Measurements from ENCODE around the gene SUSD6. TPM values are rescaled to one million over a fixed set of nuclear protein-coding genes. Genes with fewer than 3 reads are reported as not detected.

SUSD6 gene
- polyA plus RNA-seq, 4 donors: 14.3 to 46.2 (median 16.7) TPM

GRCh38 chr14:69572841-69573135 is 38.6 kb upstream of the SUSD6 start:
- Histone ChIP-seq H3K27ac (ENCODE audit: low read depth in 1 of 3, low read length in 2 of 3) (no peak overlapping the region), H3K4me1 (ENCODE audit: control insufficient read depth in 3 of 3, insufficient read depth in 2 of 3, low read depth in 1 of 3, low read length in 2 of 3) (peaks cover 0 to 9% (median 0%) of the 10 kb centered on the region in 3 donors), H3K4me3 (ENCODE audit: low read depth in 1 of 3, low read length in 3 of 3) (no peak overlapping the region), H3K27me3 (ENCODE audit: control insufficient read depth in 3 of 3, insufficient read depth in 3 of 3, low read length in 3 of 3) (peaks cover 18 to 88% (median 35%) of the 10 kb centered on the region in 3 donors), H3K9me3 (ENCODE audit: control insufficient read depth in 2 of 2, insufficient read depth in 1 of 2, low read depth in 1 of 2, low read length in 1 of 2) (peaks cover 0 to 14% of the 10 kb centered on the region in 2 donors), H3K36me3 (ENCODE audit: control insufficient read depth in 3 of 3, insufficient read depth in 2 of 3, low read depth in 1 of 3, low read length in 3 of 3) (no peaks in the 10 kb centered on the region)
- WGBS, 3 donors: 16 to 41% (median 23%) methylated on average over 16 to 40 of the region's 40 CpGs
- no peak for FAIRE-seq
- DNase-seq: peak in 1 of 2 donors; percentile 13

- H3K27ac ChIP-seq (ENCODE audit: low read depth in 1 of 3, low read length in 2 of 3): no peak overlapping the region
- DNase-seq: no peak
- 18 to 43% (median 31%) methylated on average over 47 to 51 of the region's 51 CpGs for WGBS, 3 donors
- FAIRE-seq: no peak
- H3K4me3 ChIP-seq (ENCODE audit: low read depth in 1 of 3, low read length in 3 of 3): no peak overlapping the region
- H3K36me3 ChIP-seq (ENCODE audit: control insufficient read depth in 3 of 3, insufficient read depth in 2 of 3, low read depth in 1 of 3, low read length in 3 of 3): no peaks in the 10 kb centered on the region
- peaks cover 18 to 83% (median 35%) of the 10 kb centered on the region in 3 donors for H3K27me3 ChIP-seq (ENCODE audit: control insufficient read depth in 3 of 3, insufficient read depth in 3 of 3, low read length in 3 of 3)
- H3K4me1 ChIP-seq (ENCODE audit: control insufficient read depth in 3 of 3, insufficient read depth in 2 of 3, low read depth in 1 of 3, low read length in 2 of 3): peaks cover 0 to 9% (median 0%) of the 10 kb centered on the region in 3 donors
- H3K9me3 ChIP-seq (ENCODE audit: control insufficient read depth in 2 of 2, insufficient read depth in 1 of 2, low read depth in 1 of 2, low read length in 1 of 2): peaks cover 0 to 14% of the 10 kb centered on the region in 2 donors
Observed at GRCh38 chr14:69573205-69573830, 38.1 kb upstream of the SUSD6 start.

- FAIRE-seq: no peak
- peaks cover 18 to 78% (median 35%) of the 10 kb centered on the region in 3 donors for H3K27me3 ChIP-seq (ENCODE audit: control insufficient read depth in 3 of 3, insufficient read depth in 3 of 3, low read length in 3 of 3)
Observed at GRCh38 chr14:69573831-69574262, 37.5 kb upstream of the SUSD6 start.

GRCh38 chr14:69574263-69574953 is 37.0 kb upstream of the SUSD6 start, which contains the start of gene CCDC177:
Gene CCDC177 (minus strand): TSS chr14:69574871. CDS start chr14:69573622, 1,249 bp downstream.
- FAIRE-seq (no peak), DNase-seq (peak; percentile 52 to 64)
- H3K4me3 ChIP-seq (ENCODE audit: low read depth in 1 of 3, low read length in 3 of 3): peak within 1 kb of the TSS in 1 of 3 donors; percentile 1
- 1 to 4% (median 3%) methylated on average over 49 to 52 of the region's 52 CpGs for WGBS, 3 donors
- peaks cover 0 to 14% of the 10 kb centered on the region in 2 donors for H3K9me3 ChIP-seq (ENCODE audit: control insufficient read depth in 2 of 2, insufficient read depth in 1 of 2, low read depth in 1 of 2, low read length in 1 of 2)
- H3K27ac ChIP-seq (ENCODE audit: low read depth in 1 of 3, low read length in 2 of 3): no peak within 1 kb of the TSS
- H3K27me3 ChIP-seq (ENCODE audit: control insufficient read depth in 3 of 3, insufficient read depth in 3 of 3, low read length in 3 of 3): peaks cover 18 to 74% (median 35%) of the 10 kb centered on the region in 3 donors
- no peaks in the 10 kb centered on the region for H3K36me3 ChIP-seq (ENCODE audit: control insufficient read depth in 3 of 3, insufficient read depth in 2 of 3, low read depth in 1 of 3, low read length in 3 of 3)
- peaks cover 0 to 9% (median 0%) of the 10 kb centered on the region in 3 donors for H3K4me1 ChIP-seq (ENCODE audit: control insufficient read depth in 3 of 3, insufficient read depth in 2 of 3, low read depth in 1 of 3, low read length in 2 of 3)

More at GRCh38 chr14:69573831-69574262, 37.5 kb upstream of the SUSD6 start:
- WGBS, 3 donors: 3 to 11% (median 4%) methylated on average over 14 to 15 of the region's 15 CpGs
- H3K9me3 ChIP-seq (ENCODE audit: control insufficient read depth in 2 of 2, insufficient read depth in 1 of 2, low read depth in 1 of 2, low read length in 1 of 2): peaks cover 0 to 14% of the 10 kb centered on the region in 2 donors
- no peak overlapping the region for H3K27ac ChIP-seq (ENCODE audit: low read depth in 1 of 3, low read length in 2 of 3)
- no peaks in the 10 kb centered on the region for H3K36me3 ChIP-seq (ENCODE audit: control insufficient read depth in 3 of 3, insufficient read depth in 2 of 3, low read depth in 1 of 3, low read length in 3 of 3)
- no peak overlapping the region for H3K4me3 ChIP-seq (ENCODE audit: low read depth in 1 of 3, low read length in 3 of 3)
- peaks cover 0 to 9% (median 0%) of the 10 kb centered on the region in 3 donors for H3K4me1 ChIP-seq (ENCODE audit: control insufficient read depth in 3 of 3, insufficient read depth in 2 of 3, low read depth in 1 of 3, low read length in 2 of 3)
- no peak for DNase-seq

GRCh38 chr14:69574954-69575295 is 36.5 kb upstream of the SUSD6 start:
- DNase-seq (no peak), FAIRE-seq (no peak)
- Histone ChIP-seq H3K4me1 (ENCODE audit: control insufficient read depth in 3 of 3, insufficient read depth in 2 of 3, low read depth in 1 of 3, low read length in 2 of 3) (peaks cover 0 to 14% (median 0%) of the 10 kb centered on the region in 3 donors), H3K4me3 (ENCODE audit: low read depth in 1 of 3, low read length in 3 of 3) (no peak overlapping the region), H3K36me3 (ENCODE audit: control insufficient read depth in 3 of 3, insufficient read depth in 2 of 3, low read depth in 1 of 3, low read length in 3 of 3) (no peaks in the 10 kb centered on the region), H3K27me3 (ENCODE audit: control insufficient read depth in 3 of 3, insufficient read depth in 3 of 3, low read length in 3 of 3) (peaks cover 18 to 69% (median 35%) of the 10 kb centered on the region in 3 donors), H3K27ac (ENCODE audit: low read depth in 1 of 3, low read length in 2 of 3) (no peak overlapping the region), H3K9me3 (ENCODE audit: control insufficient read depth in 2 of 2, insufficient read depth in 1 of 2, low read depth in 1 of 2, low read length in 1 of 2) (peaks cover 0 to 14% of the 10 kb centered on the region in 2 donors)
- 41 to 46% (median 44%) methylated on average over 5 of the region's 5 CpGs for WGBS, 3 donors

GRCh38 chr14:69579476-69579875 is 31.9 kb upstream of the SUSD6 start:
- Histone ChIP-seq H3K27me3 (ENCODE audit: control insufficient read depth in 3 of 3, insufficient read depth in 3 of 3, low read length in 3 of 3) (peaks cover 0 to 31% (median 5%) of the 10 kb centered on the region in 3 donors), H3K4me3 (ENCODE audit: low read depth in 1 of 3, low read length in 3 of 3) (no peak overlapping the region), H3K36me3 (ENCODE audit: control insufficient read depth in 3 of 3, insufficient read depth in 2 of 3, low read depth in 1 of 3, low read length in 3 of 3) (no peaks in the 10 kb centered on the region), H3K27ac (ENCODE audit: low read depth in 1 of 3, low read length in 2 of 3) (peak overlapping the region in 1 of 3 donors; percentile 42), H3K4me1 (ENCODE audit: control insufficient read depth in 3 of 3, insufficient read depth in 2 of 3, low read depth in 1 of 3, low read length in 2 of 3) (peaks cover 0 to 8% (median 4%) of the 10 kb centered on the region in 3 donors), H3K9me3 (ENCODE audit: control insufficient read depth in 2 of 2, insufficient read depth in 1 of 2, low read depth in 1 of 2, low read length in 1 of 2) (peaks cover 0 to 12% of the 10 kb centered on the region in 2 donors)
- 77 to 83% (median 80%) methylated on average over 2 of the region's 2 CpGs for WGBS, 3 donors
- FAIRE-seq (no peak), DNase-seq (no peak)

GRCh38 chr14:69580009-69580577 is 31.3 kb upstream of the SUSD6 start:
- DNase-seq (peak; percentile 89 to 96), FAIRE-seq (no peak)
- Histone ChIP-seq H3K4me3 (ENCODE audit: low read depth in 1 of 3, low read length in 3 of 3) (no peak overlapping the region), H3K36me3 (ENCODE audit: control insufficient read depth in 3 of 3, insufficient read depth in 2 of 3, low read depth in 1 of 3, low read length in 3 of 3) (no peaks in the 10 kb centered on the region), H3K9me3 (ENCODE audit: control insufficient read depth in 2 of 2, insufficient read depth in 1 of 2, low read depth in 1 of 2, low read length in 1 of 2) (peaks cover 0 to 12% of the 10 kb centered on the region in 2 donors), H3K27ac (ENCODE audit: low read depth in 1 of 3, low read length in 2 of 3) (peak overlapping the region in 1 of 3 donors; percentile 42), H3K4me1 (ENCODE audit: control insufficient read depth in 3 of 3, insufficient read depth in 2 of 3, low read depth in 1 of 3, low read length in 2 of 3) (peaks cover 0 to 8% (median 4%) of the 10 kb centered on the region in 3 donors), H3K27me3 (ENCODE audit: control insufficient read depth in 3 of 3, insufficient read depth in 3 of 3, low read length in 3 of 3) (peaks cover 0 to 25% (median 3%) of the 10 kb centered on the region in 3 donors)
- 17 to 34% (median 31%) methylated on average over 7 of the region's 7 CpGs for WGBS, 3 donors

GRCh38 chr14:69581316-69581935 is 30.0 kb upstream of the SUSD6 start:
- H3K4me1 ChIP-seq (ENCODE audit: control insufficient read depth in 3 of 3, insufficient read depth in 2 of 3, low read depth in 1 of 3, low read length in 2 of 3): peaks cover 0 to 8% (median 4%) of the 10 kb centered on the region in 3 donors
- DNase-seq (no peak), FAIRE-seq (no peak)
- peaks cover 0 to 12% (median 3%) of the 10 kb centered on the region in 3 donors for H3K27me3 ChIP-seq (ENCODE audit: control insufficient read depth in 3 of 3, insufficient read depth in 3 of 3, low read length in 3 of 3)
- H3K9me3 ChIP-seq (ENCODE audit: control insufficient read depth in 2 of 2, insufficient read depth in 1 of 2, low read depth in 1 of 2, low read length in 1 of 2): peaks cover 0 to 10% of the 10 kb centered on the region in 2 donors
- no peak overlapping the region for H3K27ac ChIP-seq (ENCODE audit: low read depth in 1 of 3, low read length in 2 of 3)
- 88 to 96% (median 91%) methylated on average over 7 of the region's 7 CpGs for WGBS, 3 donors
- H3K4me3 ChIP-seq (ENCODE audit: low read depth in 1 of 3, low read length in 3 of 3): no peak overlapping the region
- no peaks in the 10 kb centered on the region for H3K36me3 ChIP-seq (ENCODE audit: control insufficient read depth in 3 of 3, insufficient read depth in 2 of 3, low read depth in 1 of 3, low read length in 3 of 3)
